DMS 273 (cell line): ENCODE data around the gene MCRIP2.
A peak's percentile ranks its signal among the peaks of the same experiment; 100 is the strongest.

Source experiments
- DNase-seq: peaks from one replicate; lab custom pipeline; 2025; ENCODE audit not compliant: unreplicated experiment; lab: John Stamatoyannopoulos, UW

Gene MCRIP2

DNA sequence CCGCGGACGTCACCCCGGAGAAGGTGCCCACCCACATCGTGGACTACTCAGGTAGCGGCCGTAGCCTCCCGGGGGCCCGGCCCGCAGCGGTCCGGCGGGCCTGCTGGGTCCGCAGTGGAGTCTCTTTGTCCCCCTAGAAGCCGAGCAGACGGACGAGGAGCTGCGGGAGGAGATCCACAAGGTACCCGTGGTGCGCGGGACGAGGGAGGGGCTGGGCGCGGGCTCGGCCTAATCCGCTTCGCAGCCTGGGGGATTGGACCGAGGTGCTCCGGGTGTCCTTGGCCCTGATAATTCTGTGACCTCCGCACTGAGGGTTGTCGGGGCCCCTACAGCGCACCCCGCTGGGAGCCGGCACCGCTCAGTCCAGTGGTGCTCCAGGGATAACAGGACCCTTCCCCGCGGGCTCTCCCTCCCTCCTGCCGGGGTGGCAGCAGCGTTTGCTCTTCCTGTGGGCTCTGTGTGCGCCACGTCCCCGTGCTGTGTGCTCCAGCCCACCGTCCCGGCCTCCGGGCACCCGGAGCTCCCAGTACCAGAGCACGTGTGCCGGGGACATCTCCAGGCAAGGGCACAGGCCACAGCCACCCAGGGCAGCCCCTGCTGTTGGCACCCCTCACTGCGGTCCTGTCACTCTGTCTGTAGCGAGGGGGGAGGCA is 27.0 kb downstream of the MCRIP2 start:
- peak; percentile 67 for DNase-seq

DNA sequence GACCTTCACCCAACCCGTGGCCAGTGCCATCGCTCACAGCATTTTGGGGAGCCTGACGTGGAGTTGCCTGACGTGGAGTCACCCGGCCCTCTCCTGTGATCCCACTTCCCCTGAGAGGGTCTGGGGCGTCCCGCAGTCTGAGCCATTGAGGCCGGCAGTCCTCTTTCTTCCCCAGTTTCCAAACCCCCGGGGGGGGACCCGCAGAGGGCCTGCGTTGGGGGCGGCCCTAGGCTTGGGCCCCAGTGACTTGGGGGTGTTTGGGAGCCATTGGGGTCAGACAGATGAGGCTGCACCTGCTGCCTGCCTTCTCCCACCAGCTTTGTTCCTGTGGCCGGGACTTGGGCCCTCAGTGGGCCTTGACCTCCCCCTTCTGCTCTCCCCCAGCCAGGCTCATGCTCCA is 28.0 kb downstream of the MCRIP2 start:
- no peak for DNase-seq

DNA sequence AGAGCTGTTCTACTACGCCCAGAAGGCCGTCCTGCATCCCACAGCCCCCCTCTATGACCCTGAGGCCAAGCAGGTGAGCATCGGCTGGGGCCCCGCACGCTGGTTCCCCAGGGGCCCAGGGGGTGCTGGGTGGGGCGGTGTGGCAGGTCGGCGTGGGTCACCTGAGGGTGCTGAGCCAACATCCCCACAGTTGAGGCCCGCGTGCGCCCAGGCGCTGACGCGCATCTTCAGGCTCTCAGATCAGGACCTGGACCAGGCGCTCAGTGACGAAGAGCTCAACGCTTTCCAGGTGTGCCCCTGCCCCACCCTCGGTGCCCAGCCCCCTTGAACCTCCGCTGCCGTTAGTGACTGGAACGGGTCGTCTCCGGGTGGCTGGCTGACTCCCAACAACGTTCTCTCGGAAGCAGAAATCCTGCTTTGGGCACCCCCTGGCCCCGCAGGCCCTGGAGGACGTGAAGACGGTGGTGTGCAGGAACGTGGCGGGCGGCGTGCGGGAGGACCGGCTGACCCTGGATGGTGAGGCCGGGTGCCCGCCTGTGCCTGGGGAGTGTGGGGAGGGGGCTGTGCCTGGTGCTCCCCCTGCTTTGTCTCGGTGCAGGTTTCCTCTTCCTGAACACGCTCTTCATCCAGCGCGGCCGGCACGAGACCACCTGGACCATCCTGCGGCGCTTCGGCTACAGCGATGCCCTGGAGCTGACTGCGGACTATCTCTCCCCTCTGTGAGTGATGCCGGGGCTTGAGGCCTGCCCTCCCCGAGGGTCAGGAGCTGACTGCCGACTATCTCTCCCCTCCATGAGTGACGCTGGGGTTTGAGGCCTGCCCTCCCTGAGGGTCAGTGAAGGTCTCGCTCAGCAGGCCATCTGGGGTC is 29.1 kb downstream of the MCRIP2 start:
- DNase-seq, result no peak

DNA sequence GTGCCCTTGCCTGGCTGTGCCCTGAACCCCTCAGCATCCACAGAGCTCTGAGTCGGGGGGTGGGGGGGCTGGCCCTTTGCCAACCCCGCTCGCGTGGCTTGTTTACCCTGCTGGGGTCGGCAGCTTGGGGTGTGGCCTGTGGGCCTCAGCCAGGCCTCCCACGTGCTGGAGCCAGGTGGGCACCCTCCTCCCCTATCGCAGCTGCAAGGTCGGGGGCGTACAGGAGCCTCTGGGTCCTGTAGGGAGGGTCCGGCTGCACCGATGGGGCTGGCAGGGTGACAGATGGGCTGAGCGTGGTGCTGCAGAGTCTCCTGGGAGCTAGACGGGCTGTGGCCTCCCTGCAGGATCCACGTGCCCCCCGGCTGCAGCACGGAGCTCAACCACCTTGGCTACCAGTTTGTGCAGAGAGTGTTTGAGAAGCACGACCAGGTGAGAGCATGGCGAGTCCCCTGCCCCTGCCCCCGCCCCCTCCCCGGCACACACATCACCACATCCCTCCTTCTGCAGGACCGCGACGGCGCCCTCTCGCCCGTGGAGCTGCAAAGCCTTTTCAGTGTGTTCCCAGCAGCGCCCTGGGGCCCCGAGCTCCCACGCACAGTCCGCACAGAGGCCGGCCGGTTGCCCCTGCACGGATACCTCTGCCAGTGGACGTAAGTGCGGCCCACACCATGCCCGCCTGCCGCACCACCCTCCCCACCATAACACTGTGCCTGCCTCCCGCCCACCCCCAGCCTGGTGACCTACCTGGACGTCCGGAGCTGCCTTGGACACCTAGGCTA is 29.9 kb downstream of the MCRIP2 start:
- peak; percentile 42 for DNase-seq

DNA sequence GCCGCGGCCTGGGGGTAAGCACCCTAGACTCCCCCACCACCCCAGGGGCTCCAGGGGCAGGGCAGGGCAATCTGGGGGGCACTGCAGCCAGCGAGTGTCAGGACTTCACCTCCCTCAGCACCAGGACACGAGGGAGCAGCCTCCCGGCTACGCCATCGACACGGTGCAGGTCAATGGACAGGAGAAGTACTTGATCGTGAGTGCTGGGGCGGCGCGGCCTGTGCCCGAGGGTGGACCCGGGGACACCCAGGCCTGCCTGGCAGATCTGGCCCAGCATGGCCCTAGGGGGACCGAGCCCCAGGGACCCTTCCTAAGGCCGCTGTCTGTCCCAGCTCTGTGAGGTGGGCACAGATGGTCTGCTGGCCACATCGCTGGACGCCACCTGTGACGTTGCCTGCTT is 30.7 kb downstream of the MCRIP2 start:
- no peak for DNase-seq

DNA sequence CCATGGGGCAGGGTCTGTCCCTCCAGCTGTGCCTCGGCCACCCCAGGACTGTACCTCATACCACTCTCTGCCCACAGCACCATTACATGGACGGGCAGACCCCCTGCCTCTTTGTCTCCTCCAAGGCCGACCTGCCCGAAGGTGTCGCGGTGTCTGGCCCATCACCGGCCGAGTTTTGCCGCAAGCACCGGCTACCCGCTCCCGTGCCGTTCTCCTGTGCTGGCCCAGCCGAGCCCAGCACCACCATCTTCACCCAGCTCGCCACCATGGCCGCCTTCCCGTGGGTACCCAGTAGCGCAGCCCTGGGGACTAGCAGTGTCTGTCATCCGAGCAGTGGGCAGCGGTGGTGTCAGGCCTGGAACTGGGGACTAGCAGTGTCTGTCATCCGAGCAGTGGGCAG is 31.2 kb downstream of the MCRIP2 start:
- no peak for DNase-seq

DNA sequence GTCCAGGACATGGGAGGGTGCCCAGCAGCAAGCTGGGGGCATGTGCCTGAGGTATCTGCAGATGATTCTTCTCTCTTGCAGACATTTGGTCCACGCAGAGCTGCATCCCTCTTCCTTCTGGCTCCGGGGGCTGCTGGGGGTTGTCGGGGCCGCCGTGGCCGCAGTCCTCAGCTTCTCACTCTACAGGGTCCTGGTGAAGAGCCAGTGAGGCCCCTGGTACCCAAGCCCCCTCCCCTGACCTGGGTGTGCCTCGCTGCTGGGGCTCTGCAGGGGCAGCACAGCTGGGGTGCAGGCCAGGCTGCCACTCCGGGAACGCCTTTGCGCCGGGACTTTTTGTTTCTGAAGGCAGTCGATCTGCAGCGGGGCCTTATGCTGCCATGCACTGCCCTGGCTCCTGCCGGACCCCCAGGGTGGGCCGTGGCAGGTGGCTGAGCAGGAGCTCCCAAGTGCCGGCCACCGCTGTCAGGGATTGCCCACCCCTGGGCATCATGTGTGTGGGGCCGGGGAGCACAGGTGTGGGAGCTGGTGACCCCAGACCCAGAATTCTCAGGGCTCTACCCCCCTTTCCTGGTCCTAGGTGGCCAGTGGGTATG is 31.9 kb downstream of the MCRIP2 start:
- DNase-seq, result no peak

DNA sequence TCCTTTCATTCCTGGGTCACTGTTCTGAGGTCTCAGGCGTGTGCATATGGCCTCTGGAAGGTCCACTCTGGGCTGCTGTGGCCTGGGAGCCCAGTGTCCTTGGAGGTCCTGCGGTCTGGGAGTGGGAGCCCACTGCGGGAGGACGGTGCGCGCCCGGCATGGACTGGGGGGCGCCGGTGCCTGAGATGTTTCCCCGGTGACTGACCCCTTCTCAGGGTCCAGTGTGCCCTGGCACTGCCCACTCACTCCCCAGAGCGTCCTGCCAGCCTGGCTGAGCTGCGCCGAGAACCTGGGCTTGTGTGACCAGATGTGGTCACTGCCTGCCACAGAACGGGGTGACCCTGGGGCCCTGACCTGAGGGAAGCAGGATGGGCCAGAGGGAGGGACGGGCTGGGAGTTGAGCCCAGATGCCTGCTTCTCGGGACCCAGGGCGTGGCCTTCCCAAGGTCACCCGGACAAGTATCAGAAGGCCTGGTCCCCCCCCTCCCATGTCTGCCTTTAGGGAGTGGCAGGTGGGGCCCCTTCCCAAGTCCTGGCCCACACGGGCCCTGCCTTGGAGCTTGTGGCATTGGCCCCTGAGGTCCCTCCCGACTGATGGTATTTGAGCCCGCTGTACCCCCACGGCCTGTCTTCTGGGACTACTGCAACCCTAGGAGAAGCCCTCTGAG is 32.7 kb downstream of the MCRIP2 start:
- no peak for DNase-seq

DNA sequence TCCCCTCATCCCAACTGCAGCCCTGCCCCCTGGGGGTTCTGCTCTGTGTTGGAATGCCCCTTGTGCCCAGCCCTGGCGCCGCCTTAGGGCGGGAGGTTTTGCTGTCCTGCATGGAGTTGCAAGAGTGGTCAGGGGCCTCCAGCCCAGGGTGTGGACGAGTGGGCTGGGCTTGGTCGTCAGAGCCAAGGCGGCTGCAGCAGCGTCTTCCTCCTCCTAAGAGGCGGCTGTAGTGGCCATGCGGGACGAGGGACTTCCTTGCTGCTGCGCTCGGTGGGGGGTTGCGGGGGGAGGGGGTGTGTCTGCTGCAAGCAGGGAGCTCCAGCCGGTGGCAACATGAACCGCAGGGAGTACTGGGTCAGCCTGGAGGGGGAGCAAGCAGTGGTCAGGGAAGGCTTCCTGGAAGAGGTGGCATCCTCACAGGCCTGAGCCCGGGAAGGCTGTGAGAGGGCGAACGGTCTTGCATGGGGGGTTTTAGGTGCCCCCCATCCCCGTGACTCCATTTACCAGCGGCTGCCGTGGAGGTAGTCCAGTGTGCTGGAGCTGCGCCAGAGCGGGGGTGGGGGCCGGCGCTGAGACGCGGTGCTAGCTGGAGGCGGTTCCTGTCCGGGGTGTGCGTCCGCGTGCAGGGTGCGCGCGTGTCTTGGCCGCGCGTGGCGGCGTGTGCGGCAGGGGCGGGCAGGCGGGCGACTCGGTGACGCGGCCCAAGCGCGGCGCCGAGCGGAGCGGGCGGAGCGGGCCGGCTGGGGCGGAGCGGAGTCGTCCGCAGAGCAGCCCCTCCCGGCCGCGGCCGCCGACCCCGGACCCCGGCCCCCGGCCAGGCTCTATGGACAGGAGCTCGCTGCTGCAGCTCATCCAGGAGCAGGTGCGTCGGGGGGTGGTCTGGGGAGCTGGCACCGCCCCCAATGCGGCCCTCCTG is 33.6 kb downstream of the MCRIP2 start, which contains the start of gene RHBDL1:
TSS of gene RHBDL1 (plus strand) at position 704 of the 916 bp plus-strand sequence. CDS start at position 824, 120 bp downstream.
- peak; percentile 71 for DNase-seq

DNA sequence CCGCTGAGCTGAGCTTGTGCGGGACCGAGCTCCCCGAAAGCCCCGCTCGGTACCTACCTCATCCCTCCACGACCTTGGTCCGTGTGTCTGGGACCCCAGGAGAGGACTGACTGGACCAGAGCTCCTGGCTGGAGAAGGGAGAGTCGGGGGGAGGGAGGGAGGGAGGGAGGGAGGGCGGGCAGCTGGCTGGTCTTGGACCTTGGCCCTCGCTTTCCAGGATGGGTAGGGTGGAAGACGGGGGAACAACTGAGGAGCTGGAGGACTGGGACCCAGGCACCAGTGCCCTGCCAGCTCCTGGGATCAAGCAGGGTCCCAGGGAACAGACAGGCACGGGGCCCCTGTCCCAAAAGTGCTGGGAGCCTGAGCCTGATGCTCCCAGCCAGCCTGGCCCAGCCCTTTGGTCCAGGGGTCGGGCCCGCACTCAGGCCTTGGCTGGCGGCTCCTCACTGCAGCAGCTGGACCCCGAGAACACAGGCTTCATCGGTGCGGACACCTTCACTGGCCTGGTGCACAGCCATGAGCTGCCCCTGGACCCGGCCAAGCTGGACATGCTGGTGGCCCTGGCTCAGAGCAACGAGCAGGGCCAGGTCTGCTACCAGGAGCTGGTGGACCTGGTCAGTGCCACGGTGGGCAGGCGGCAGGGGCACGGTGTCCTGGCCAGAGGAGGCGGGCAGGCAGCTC is 34.4 kb downstream of the MCRIP2 start:
- peak; percentile 62 for DNase-seq

DNA sequence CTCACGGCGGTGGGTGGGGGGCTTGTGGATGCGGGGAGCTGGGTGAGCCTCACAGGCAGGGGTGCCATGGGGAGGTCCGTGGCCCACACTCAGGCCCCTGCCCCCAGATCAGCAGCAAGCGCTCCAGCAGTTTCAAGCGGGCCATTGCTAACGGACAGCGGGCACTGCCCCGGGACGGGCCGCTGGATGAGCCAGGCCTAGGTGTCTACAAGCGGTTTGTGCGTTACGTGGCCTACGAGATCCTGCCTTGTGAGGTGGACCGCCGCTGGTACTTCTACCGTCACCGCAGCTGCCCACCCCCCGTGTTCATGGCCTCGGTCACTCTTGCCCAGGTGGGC is 34.9 kb downstream of the MCRIP2 start:
- no peak for DNase-seq

DNA sequence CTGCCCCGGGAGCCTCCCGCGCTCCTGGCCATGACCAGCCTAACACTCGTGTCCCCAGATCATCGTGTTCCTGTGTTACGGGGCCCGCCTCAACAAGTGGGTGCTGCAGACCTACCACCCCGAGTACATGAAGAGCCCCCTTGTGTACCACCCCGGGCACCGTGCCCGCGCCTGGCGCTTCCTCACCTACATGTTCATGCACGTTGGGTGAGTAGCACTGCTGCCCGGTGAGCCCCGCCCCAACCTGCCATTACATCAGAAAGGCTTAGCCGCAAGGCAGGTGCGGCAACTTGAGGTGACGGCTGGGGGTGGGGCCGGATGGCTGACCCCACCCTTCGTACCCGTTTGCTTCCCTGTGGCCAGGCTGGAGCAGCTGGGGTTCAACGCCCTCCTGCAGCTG is 35.3 kb downstream of the MCRIP2 start:
- no peak for DNase-seq

DNA sequence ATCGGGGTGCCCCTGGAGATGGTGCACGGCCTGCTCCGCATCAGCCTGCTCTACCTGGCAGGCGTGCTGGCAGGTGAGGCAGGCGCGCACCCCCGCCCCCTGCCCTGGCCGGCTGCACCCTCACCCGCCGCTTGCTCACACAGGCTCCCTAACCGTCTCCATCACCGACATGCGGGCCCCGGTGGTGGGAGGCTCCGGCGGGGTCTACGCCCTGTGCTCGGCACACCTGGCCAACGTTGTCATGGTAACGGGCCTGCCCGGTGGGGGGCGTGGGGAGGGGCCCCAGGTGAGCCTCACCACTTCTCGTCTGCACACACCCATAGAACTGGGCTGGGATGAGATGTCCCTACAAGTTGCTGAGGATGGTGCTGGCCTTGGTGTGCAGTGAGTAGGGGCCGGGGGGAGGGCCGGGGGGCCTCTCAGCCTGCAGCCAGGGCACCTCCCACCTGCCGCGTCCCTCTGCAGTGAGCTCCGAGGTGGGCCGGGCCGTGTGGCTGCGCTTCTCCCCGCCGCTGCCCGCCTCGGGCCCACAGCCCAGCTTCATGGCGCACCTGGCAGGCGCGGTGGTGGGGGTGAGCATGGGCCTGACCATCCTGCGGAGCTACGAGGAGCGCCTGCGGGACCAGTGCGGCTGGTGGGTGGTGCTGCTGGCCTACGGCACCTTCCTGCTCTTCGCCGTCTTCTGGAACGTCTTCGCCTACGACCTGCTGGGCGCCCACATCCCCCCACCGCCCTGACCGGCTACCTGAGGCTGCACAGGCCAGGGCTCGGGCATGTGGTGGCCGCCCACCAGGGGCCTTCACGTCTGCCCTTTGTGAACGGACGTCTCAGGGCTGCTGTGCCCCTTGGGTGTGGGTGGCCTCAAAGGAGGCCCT is 35.9 kb downstream of the MCRIP2 start:
- DNase-seq, result no peak

DNA sequence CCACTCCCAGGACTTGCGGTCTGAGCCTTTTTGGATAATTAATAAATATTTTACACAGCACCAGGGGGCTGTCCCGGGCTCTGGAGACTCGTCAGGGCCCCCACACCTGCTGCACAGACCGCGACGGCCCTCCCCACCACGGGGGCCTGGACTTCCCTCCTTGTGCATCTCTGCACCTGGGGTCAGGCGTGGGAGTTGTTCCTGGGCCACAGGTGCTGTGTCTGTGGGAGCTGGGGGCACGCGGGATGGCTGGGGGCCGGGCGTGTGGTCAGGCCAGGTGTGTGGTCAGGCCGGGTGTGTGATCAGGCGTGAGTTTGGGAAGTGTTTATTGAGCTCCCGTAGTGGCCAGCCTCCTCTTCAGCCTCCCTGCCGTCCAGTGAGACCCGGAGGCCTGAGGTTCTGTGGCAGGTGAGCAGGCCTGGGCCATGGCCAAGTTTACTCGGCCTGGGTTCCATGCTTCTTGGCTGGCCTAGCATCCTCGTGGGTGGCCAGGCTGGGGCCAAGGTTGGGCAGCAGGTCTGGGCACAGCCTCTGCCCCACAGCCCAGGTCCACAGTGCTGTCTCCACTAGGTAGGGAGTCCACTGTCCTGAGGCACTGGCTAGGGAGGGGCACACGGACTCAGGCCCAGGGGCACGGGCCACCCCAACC is 36.7 kb downstream of the MCRIP2 start:
- no peak for DNase-seq

DNA sequence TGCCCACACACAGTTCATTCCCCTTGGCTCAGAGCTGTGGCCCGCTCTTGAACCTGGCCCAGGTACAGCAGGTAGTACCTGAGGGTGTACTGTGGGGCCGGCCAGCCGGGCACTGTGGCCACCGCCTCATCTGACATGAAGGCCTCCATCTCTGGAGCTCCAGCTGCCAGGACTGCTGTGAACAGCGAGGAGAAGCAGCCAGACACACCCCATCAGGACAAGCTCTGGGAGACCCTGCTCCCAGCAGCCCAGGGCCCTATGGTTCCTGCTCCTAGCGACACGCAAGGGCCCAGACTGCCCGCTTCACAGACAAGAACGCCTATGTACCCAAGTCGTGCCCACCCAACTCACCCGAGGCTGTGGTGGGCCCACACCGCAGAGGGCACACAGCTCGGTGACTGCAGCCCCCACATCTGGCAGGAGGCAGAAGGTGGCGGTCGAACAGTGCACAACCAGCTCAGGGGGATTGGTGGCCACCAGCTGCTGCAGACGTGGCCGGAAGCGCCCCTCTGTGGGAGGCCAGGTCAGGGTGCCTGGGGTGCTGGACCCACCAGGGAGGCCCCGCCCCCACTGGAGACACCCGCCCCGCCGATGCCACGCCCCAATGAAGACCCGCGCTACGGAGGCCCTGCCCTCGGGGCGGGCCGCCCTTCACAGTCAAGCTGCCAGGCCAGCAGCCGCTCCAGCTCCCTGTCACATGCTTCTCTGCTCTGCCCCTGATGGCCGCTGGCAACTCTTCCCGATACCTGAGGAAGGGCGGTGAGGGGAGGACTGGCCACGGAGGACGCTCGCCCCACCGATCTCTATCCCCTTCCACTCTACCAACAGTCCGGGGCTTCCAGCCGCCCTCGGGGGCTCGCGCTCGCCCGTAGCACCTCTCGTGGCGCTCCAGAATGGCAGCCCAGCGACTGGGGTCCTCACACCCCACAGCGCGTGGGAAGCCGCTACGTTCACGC is 37.5 kb downstream of the MCRIP2 start:
- peak; percentile 93 for DNase-seq

DNA sequence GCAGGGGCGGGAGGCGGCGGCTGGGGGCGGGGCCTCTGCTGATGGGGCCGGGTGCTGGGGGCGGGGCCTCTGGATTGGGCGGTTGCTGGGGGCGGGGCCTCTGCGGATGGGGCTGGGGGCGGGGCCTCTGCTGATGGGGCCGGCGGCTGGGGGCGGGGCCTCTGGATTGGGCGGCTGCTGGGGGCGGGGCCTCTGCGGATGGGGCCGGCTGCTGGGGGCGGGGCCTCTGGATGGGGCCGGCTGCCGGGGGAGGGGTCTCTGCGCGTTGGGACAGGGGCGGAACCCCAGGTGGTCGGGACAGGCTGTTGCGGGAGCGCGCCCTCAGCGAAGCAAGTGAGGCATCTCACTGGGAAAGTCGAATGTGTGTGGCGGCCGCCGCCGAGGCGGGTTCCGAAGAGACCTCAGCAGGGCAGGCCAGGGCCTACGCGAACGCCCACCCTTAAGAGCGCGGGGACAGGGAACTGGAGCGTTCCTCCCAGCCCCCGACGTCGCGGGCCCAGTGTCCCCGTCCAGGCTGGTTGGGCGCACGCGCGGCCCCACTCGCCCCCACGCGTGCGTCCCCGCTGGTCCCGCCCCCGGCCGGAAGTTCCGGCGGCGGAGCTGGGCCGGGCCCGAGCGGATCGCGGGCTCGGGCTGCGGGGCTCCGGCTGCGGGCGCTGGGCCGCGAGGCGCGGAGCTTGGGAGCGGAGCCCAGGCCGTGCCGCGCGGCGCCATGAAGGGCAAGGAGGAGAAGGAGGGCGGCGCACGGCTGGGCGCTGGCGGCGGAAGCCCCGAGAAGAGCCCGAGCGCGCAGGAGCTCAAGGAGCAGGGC is 38.4 kb downstream of the MCRIP2 start, which contains the start of gene STUB1:
TSS of gene STUB1 (plus strand) at position 597 of the 811 bp plus-strand sequence. CDS start at position 713, 116 bp downstream.
- peak; percentile 95 for DNase-seq
